Keratinocyte (primary cell): ENCODE measurements around the gene NPIPA1. TPM values are rescaled to one million over a fixed set of nuclear protein-coding genes. Genes with fewer than 3 reads are reported as not detected.
"Not testable (repeated sequence)": the region's sequence is repeated elsewhere in the genome, so short reads cannot be mapped to it uniquely, and the experiment has no call there.

Experiments used
- DNase-seq: peaks from one replicate; pipeline ENCODE4 v3.0.0-alpha.2; 2011; ENCODE audit warnings: low read depth, missing footprints, low spot score
- FAIRE-seq: peaks from 2 replicates; lab custom pipeline; 2011; peaks lifted over from hg19 to GRCh38; lab: Jason Lieb, UNC
- H2AFZ ChIP-seq: 2 replicates; pipeline ENCODE4 v1.6.0; 2012; ENCODE audit warnings: low read length, control low read depth, inconsistent platforms; ENCODE audit not compliant: control insufficient read depth
- H3K27ac ChIP-seq: 2 replicates; pipeline ENCODE4 v1.5.1; 2011; ENCODE audit warnings: low read length; ENCODE audit not compliant: control insufficient read depth, insufficient read depth
- H3K27me3 ChIP-seq: 3 replicates; pipeline ENCODE4 v1.6.0; 2011; ENCODE audit warnings: low read length; ENCODE audit not compliant: control insufficient read depth, insufficient read depth; ENCODE audit errors: extremely low read depth
- H3K36me3 ChIP-seq, 2 experiments: 2 replicates in 1 of 2; 3 replicates in 1 of 2; pipeline ENCODE4 v1.5.1; 2011; ENCODE audit warnings: low read length in 2 of 2, mild to moderate bottlenecking in 1 of 2; ENCODE audit not compliant: control insufficient read depth in 2 of 2, insufficient read depth in 2 of 2; ENCODE audit errors: extremely low read depth in 1 of 2
- H3K4me1 ChIP-seq: 3 replicates; pipeline ENCODE4 v1.5.1; 2011; ENCODE audit warnings: low read length; ENCODE audit not compliant: control insufficient read depth, insufficient read depth; ENCODE audit errors: extremely low read depth
- H3K4me2 ChIP-seq: 3 replicates; pipeline ENCODE4 v1.6.0; 2011; ENCODE audit warnings: low read depth, low read length; ENCODE audit not compliant: control insufficient read depth, insufficient read depth; ENCODE audit errors: extremely low read depth
- H3K4me3 ChIP-seq, 3 experiments: fragments of 200-600 bp in 1 of 3; sonication (generic) in 1 of 3; 2 replicates in 2 of 3; 3 replicates in 1 of 3; pipeline ENCODE4 v1.5.1; 2011 to 2016; ENCODE audit warnings: low read length in 3 of 3, mild to moderate bottlenecking in 3 of 3, control low read depth in 2 of 3, inconsistent platforms in 1 of 3, low read depth in 1 of 3, mixed read lengths in 1 of 3, mixed run types in 1 of 3, moderate library complexity in 1 of 3; ENCODE audit not compliant: control insufficient read depth in 2 of 3, insufficient read depth in 2 of 3; ENCODE audit errors: extremely low read depth in 1 of 3
- H3K79me2 ChIP-seq: 2 replicates; pipeline ENCODE4 v1.6.0; 2012; ENCODE audit warnings: low read length; ENCODE audit not compliant: control insufficient read depth, insufficient read depth
- H3K9ac ChIP-seq: 3 replicates; pipeline ENCODE4 v1.6.0; 2011; ENCODE audit warnings: low read length; ENCODE audit not compliant: control insufficient read depth, insufficient read depth; ENCODE audit errors: extremely low read depth
- H3K9me1 ChIP-seq: 3 replicates; pipeline ENCODE4 v1.6.0; 2011; ENCODE audit warnings: low read length; ENCODE audit not compliant: control insufficient read depth, insufficient read depth; ENCODE audit errors: extremely low read depth
- H3K9me3 ChIP-seq: 2 replicates; pipeline ENCODE4 v1.5.1; 2012; ENCODE audit warnings: low read depth, low read length; ENCODE audit not compliant: control insufficient read depth
- H4K20me1 ChIP-seq: 3 replicates; pipeline ENCODE4 v1.6.0; 2011; ENCODE audit warnings: low read length; ENCODE audit not compliant: control insufficient read depth, insufficient read depth; ENCODE audit errors: extremely low read depth
- dilution Hi-C: fragments of 300-500 bp; cut with MboI; formaldehyde crosslinking; loops from one replicate; pipeline ENCODE4 v1.7.0; 2020; ENCODE audit warnings: low sequenced_read_pairs; ENCODE audit not compliant: extremely low pct_ligation_motif_present
- polyA plus RNA-seq, 5 experiments: library from polyadenylated mRNA; depleted of rRNA in 3 of 5; stranded (reverse) in 3 of 5; stranded (forward) in 1 of 5; unstranded in 1 of 5; fragments of >200 nt; gene quantifications; 1 replicate in 1 of 5; 2 replicates in 3 of 5; 3 replicates in 1 of 5; pipeline versions ENCODE4 v1.2.1 to v1.2.3, GENCODE V29; 2011 to 2012; ENCODE audit warnings: missing spikeins in 2 of 5, low read depth in 1 of 5, low replicate concordance in 1 of 5
- small RNA-seq, 3 experiments: library from RNA; depleted of rRNA; stranded (forward); fragments of <200 nt; gene quantifications; one replicate each; pipeline ENCODE3, GENCODE V24; 2012; ENCODE audit warnings: low read depth in 3 of 3, low replicate concordance in 1 of 3; ENCODE audit not compliant: insufficient read length in 3 of 3

NPIPA1 gene
- polyA plus RNA-seq, 1 donor (not counting 4 experiments of a cell fraction or from before 2014, with no cell fraction given) = 37.2 TPM

DNA sequence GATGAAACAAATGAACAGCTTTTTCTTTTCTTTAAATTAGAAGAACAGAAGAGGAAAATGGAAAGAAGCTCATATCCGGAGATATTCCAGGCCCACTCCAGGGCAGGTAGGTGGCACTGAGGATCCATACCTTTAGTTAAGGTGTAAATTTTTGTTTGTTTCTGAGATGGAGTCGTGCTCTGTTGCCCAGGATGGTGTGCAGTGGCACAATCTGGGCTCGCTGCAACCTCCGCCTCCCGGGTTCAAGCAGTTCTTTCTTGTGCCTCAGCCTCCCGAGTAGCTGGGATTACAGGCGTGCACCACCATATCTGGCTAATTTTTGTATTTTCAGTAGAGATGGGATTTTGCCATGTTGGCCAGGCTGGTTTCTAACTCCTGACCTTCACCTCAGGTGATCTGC, 61.1 kb downstream of the NPIPA1 start:
- H3K79me2 ChIP-seq = peaks cover 16% of the 10 kb centered on the region
- H3K4me3 ChIP-seq, dilution Hi-C loops, H4K20me1 ChIP-seq, H3K27me3 ChIP-seq, H3K9ac ChIP-seq, FAIRE-seq, H3K4me2 ChIP-seq, H3K36me3 ChIP-seq, DNase-seq, H3K9me1 ChIP-seq, H3K27ac ChIP-seq, H2AFZ ChIP-seq, H3K4me1 ChIP-seq, H3K9me3 ChIP-seq: not testable (repeated sequence)

- H3K4me1 ChIP-seq, H3K9ac ChIP-seq, H3K4me3 ChIP-seq, dilution Hi-C loops, H3K9me1 ChIP-seq, FAIRE-seq, H3K4me2 ChIP-seq, DNase-seq, H3K27me3 ChIP-seq, H3K36me3 ChIP-seq, H2AFZ ChIP-seq, H3K9me3 ChIP-seq, H3K27ac ChIP-seq, H4K20me1 ChIP-seq: not testable (repeated sequence)
- peaks cover 12% of the 10 kb centered on the region for H3K79me2 ChIP-seq
Measured at GRCh38 chr16:14999845-15000244, 62.6 kb downstream of the NPIPA1 start.

Small RNA genes lying within 50 kb of the gene (small RNA-seq; reads per million reads assigned to genes)
- 0 reads per million in 3 experiments for gene AC138932.4
- gene MIR3180-1 = 0 reads per million in 3 experiments
- 0 reads per million in 3 experiments for gene MIR3670-1
- 0 reads per million in 3 experiments for gene MIR6511A1
- gene MIR6770-1 = 0 reads per million in 3 experiments
- 0 reads per million in 3 experiments for gene RF00019

Other genes with a start within 250 kb of the NPIPA1 start
- gene PLA2G10, start 243.1 kb upstream of the NPIPA1 start, polyA plus RNA-seq = 0.54 to 3.2 TPM (median 1.0 TPM) in 3 replicates
- gene NPIPA3, start 234.0 kb upstream of the NPIPA1 start, polyA plus RNA-seq = 0.45 to 1.2 TPM (median 0.79 TPM) in 3 replicates
- 0.61 to 2.1 TPM (median 1.3 TPM) in 3 replicates for gene NPIPA2, start 194.9 kb upstream of the NPIPA1 start, polyA plus RNA-seq
- gene NOMO1, start 103.7 kb upstream of the NPIPA1 start, polyA plus RNA-seq = 82.0 to 108 TPM (median 86.1 TPM) in 3 replicates
- 57.9 to 70.7 TPM (median 67.0 TPM) in 3 replicates for gene PDXDC1, start 37.6 kb downstream of the NPIPA1 start, polyA plus RNA-seq
- 88.1 to 127 TPM (median 99.6 TPM) in 3 replicates for gene NTAN1, start 118.6 kb downstream of the NPIPA1 start, polyA plus RNA-seq
- gene RRN3, start 156.8 kb downstream of the NPIPA1 start, polyA plus RNA-seq = 40.7 to 60.3 TPM (median 53.1 TPM) in 3 replicates